Nephron (organoid): Measurements from ENCODE around the gene PCDHB8.
"Not testable (repeated sequence)": the region's sequence is repeated elsewhere in the genome, so short reads cannot be mapped to it uniquely, and the experiment has no call there.

Source experiments
- H3K27ac Mint-ChIP-seq, 3 experiments: 2 replicates each; pipeline ENCODE4 v1.8.0; 2020; ENCODE audit warnings: mixed read lengths in 3 of 3, mild to moderate bottlenecking in 2 of 3, moderate library complexity in 1 of 3
- H3K27me3 Mint-ChIP-seq: 2 replicates; pipeline ENCODE4 v1.8.0; 2021; ENCODE audit warnings: low read depth, mild to moderate bottlenecking, moderate library complexity, mixed read lengths
- H3K36me3 Mint-ChIP-seq: 2 replicates; pipeline ENCODE4 v1.8.0; 2020; ENCODE audit warnings: low read depth, mixed read lengths
- H3K4me1 Mint-ChIP-seq: 2 replicates; pipeline ENCODE4 v1.8.0; 2020; ENCODE audit warnings: mixed read lengths
- H3K4me3 Mint-ChIP-seq, 3 experiments: 2 replicates each; pipeline ENCODE4 v1.8.0; 2020; ENCODE audit warnings: mild to moderate bottlenecking in 3 of 3, mixed read lengths in 3 of 3, moderate library complexity in 2 of 3
- H3K9me3 Mint-ChIP-seq: 2 replicates; pipeline ENCODE4 v1.8.0; 2020; ENCODE audit warnings: mixed read lengths
- TF ChIP-seq, protein P1 (sequence below), 3 experiments: fragments of 200-600 bp; sonication (generic); IDR thresholded peaks; one replicate each; pipeline ENCODE4 v1.5.0; 2021; ENCODE audit warnings: antibody characterized with exemption in 3 of 3; ENCODE audit not compliant: unreplicated experiment in 3 of 3

PCDHB8 gene

DNA sequence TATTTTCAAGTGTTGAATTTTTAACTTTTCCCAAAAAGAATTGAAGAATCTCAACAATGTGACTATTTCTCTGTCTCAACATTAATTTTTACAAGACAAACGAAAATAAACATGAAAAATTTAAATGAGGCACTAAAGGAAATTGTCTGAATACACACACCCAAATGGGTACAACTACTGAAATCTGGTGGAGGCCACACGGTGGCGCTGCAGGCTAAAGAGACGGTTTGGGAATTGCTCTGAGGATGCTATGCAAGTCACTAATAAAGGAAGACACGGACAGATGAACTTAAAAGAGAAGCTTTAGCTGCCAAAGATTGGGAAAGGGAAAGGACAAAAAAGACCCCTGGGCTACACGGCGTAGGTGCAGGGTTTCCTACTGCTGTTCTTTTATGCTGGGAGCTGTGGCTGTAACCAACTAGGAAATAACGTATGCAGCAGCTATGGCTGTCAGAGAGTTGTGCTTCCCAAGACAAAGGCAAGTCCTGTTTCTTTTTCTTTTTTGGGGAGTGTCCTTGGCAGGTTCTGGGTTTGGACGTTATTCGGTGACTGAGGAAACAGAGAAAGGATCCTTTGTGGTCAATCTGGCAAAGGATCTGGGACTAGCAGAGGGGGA is 14.6 kb downstream of the PCDHB8 start, which contains the start of gene PCDHB10:
PCDHB10 (plus strand) TSS at position 244 of the 616 bp plus-strand sequence; CDS start at position 444, 200 bp downstream.
- TF ChIP-seq, protein P1, sequence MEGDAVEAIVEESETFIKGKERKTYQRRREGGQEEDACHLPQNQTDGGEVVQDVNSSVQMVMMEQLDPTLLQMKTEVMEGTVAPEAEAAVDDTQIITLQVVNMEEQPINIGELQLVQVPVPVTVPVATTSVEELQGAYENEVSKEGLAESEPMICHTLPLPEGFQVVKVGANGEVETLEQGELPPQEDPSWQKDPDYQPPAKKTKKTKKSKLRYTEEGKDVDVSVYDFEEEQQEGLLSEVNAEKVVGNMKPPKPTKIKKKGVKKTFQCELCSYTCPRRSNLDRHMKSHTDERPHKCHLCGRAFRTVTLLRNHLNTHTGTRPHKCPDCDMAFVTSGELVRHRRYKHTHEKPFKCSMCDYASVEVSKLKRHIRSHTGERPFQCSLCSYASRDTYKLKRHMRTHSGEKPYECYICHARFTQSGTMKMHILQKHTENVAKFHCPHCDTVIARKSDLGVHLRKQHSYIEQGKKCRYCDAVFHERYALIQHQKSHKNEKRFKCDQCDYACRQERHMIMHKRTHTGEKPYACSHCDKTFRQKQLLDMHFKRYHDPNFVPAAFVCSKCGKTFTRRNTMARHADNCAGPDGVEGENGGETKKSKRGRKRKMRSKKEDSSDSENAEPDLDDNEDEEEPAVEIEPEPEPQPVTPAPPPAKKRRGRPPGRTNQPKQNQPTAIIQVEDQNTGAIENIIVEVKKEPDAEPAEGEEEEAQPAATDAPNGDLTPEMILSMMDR (IDR thresholded peaks at IDR 0.05; ENCODE audit: unreplicated experiment in 3 of 3) = peak; percentile 26 to 38 (median 30)
- H3K27me3 Mint-ChIP-seq = no peaks in the 10 kb centered on the region
- peaks cover 58% of the 10 kb centered on the region for H3K9me3 Mint-ChIP-seq
- H3K27ac Mint-ChIP-seq = peak within 1 kb of the TSS; percentile 67 to 76 (median 75)
- peak within 1 kb of the TSS; percentile 75 to 90 (median 84) for H3K4me3 Mint-ChIP-seq
- peaks cover 80% of the 10 kb centered on the region for H3K36me3 Mint-ChIP-seq
- H3K4me1 Mint-ChIP-seq = no peaks in the 10 kb centered on the region

DNA sequence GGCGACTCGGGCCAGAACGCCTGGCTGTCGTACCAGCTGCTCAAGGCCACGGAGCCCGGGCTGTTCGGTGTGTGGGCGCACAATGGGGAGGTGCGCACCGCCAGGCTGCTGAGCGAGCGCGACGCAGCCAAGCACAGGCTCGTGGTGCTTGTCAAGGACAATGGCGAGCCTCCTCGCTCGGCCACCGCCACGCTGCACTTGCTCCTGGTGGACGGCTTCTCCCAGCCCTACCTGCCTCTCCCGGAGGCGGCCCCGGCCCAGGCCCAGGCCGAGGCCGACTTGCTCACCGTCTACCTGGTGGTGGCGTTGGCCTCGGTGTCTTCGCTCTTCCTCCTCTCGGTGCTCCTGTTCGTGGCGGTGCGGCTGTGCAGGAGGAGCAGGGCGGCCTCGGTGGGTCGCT is 16.7 kb downstream of the PCDHB8 start:
- H3K4me1 Mint-ChIP-seq, H3K27me3 Mint-ChIP-seq, H3K27ac Mint-ChIP-seq, H3K4me3 Mint-ChIP-seq: not testable (repeated sequence)
- peaks cover 83% of the 10 kb centered on the region for H3K36me3 Mint-ChIP-seq
- peaks cover 67% of the 10 kb centered on the region for H3K9me3 Mint-ChIP-seq

DNA sequence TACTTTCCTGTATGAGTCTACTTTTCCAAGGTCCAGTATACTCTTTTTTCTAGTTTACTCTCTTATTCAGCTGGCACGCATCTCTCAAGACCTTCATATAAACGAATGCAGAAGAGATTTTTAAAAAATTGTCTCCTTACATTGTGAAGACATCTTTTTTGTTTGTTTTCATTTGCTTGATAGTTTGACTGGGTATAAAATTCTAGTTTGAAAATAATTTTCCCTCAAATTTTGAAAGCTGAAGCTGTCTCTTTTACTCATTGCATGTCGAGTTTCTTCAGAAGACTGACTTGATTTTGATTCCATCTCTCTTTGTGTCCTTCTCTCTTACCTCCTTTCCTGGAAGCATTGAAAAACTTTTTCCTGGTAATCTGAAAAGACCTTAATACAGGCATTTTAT is 18.8 kb downstream of the PCDHB8 start:
- no peaks in the 10 kb centered on the region for H3K4me1 Mint-ChIP-seq
- H3K9me3 Mint-ChIP-seq = peaks cover 78% of the 10 kb centered on the region
- H3K4me3 Mint-ChIP-seq = no peak overlapping the region
- no peaks in the 10 kb centered on the region for H3K27me3 Mint-ChIP-seq
- peaks cover 82% of the 10 kb centered on the region for H3K36me3 Mint-ChIP-seq
- TF ChIP-seq, protein P1 (IDR thresholded peaks at IDR 0.05; ENCODE audit: unreplicated experiment in 3 of 3) = no peak
- H3K27ac Mint-ChIP-seq = no peak overlapping the region

DNA sequence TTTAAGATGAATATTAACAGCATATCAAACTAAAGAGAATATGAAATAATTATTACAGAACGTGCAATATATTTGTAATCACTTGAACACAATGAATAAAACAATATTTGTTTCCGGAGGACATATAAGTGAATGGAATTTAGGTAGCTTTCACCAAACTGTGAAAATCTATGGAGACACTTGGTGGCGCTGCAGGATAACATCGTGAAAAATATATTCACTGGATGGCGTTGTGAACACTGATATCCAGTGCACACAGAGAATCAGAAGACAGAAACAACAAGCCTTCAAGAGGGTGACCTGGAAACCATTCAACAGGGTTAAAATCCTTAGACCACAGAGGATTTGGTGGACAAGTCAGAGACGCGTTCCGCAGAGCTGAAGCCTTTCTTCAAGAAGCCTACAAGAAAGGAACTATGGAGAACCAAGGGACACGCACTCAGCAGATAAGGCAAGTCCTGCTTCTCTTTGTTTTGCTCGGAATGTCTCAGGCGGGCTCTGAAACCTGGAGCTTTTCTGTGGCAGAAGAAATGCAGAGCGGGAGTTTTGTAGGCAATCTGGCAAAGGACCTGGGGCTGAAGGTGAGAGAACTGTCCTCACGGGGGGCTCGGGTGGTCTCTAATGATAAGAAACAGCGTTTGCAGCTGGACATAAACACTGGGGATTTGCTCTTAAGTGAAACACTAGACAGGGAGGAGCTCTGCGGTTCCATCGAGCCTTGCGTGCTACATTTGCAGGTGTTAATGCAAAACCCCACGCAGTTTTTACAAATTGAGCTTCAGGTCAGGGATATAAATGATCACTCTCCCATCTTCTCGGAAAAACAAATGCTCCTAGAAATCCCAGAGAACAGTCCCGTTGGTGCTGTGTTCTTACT is 22.0 kb downstream of the PCDHB8 start, which contains the start of gene PCDHB11:
PCDHB11 (plus strand) TSS at position 269 of the 877 bp plus-strand sequence; CDS start at position 417, 148 bp downstream.
- no peaks in the 10 kb centered on the region for H3K4me1 Mint-ChIP-seq
- peaks cover 72% of the 10 kb centered on the region for H3K9me3 Mint-ChIP-seq
- peaks cover 79% of the 10 kb centered on the region for H3K36me3 Mint-ChIP-seq
- peak within 1 kb of the TSS in 2 of 3 experiments; percentile 49 to 58 for H3K27ac Mint-ChIP-seq
- peak within 1 kb of the TSS; percentile 48 to 78 (median 71) for H3K4me3 Mint-ChIP-seq
- TF ChIP-seq, protein P1 (IDR thresholded peaks at IDR 0.05; ENCODE audit: unreplicated experiment in 3 of 3) = no peak
- H3K27me3 Mint-ChIP-seq = no peaks in the 10 kb centered on the region

DNA sequence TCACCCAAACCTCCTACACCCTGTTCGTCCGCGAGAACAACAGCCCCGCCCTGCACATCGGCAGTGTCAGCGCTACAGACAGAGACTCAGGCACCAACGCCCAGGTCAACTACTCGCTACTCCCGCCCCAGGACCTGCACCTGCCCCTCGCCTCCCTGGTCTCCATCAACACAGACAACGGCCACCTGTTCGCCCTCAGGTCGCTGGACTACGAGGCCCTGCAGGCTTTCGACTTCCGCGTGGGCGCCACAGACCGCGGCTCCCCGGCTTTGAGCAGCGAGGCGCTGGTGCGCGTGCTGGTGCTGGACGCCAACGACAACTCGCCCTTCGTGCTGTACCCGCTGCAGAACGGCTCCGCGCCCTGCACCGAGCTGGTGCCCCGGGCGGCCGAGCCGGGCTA is 23.5 kb downstream of the PCDHB8 start:
- not testable (repeated sequence) for H3K27me3 Mint-ChIP-seq, H3K4me3 Mint-ChIP-seq, H3K27ac Mint-ChIP-seq, H3K4me1 Mint-ChIP-seq
- Mint-ChIP-seq H3K36me3 (peaks cover 84% of the 10 kb centered on the region), H3K9me3 (peaks cover 74% of the 10 kb centered on the region)

DNA sequence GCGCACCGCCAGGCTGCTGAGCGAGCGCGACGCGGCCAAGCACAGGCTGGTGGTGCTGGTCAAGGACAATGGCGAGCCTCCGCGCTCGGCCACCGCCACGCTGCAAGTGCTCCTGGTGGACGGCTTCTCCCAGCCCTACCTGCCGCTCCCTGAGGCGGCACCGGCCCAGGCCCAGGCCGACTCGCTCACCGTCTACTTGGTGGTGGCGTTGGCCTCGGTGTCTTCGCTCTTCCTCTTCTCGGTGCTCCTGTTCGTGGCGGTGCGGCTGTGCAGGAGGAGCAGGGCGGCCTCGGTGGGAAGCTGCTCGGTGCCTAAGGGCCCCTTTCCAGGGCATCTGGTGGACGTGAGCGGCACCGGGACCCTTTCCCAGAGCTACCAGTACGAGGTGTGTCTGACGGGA is 24.1 kb downstream of the PCDHB8 start:
- peaks cover 84% of the 10 kb centered on the region for H3K36me3 Mint-ChIP-seq
- H3K27ac Mint-ChIP-seq, H3K27me3 Mint-ChIP-seq, H3K4me1 Mint-ChIP-seq: not testable (repeated sequence)
- peaks cover 72% of the 10 kb centered on the region for H3K9me3 Mint-ChIP-seq
- peak overlapping the region in 1 of 3 experiments; percentile 21 for H3K4me3 Mint-ChIP-seq

DNA sequence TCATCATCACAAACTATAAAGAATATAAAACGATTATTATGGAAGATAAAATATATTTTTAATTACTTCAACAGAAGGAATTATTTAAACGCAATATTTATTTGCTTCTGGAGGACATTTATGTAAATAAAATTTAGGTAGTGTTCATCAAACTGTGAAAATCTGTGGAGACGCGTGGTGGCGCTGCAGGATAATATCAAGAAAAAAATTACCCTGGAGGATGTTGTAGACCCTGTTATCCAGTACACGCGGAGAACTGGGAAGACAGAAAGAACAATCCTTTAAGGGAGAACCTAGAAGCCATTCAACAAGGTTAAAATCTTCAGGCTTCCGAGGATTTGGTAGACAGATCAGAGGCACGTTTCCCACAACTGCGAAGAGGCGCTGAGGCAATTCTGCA is 30.9 kb downstream of the PCDHB8 start, which contains the start of gene PCDHB12:
PCDHB12 (plus strand) TSS at position 242 of the 400 bp plus-strand sequence. CDS start 189 bp downstream, outside the sequence.
- H3K4me3 Mint-ChIP-seq = peak within 1 kb of the TSS in 2 of 3 experiments; percentile 13 to 41
- H3K4me1 Mint-ChIP-seq = no peaks in the 10 kb centered on the region
- peaks cover 86% of the 10 kb centered on the region for H3K36me3 Mint-ChIP-seq
- H3K27ac Mint-ChIP-seq = no peak within 1 kb of the TSS
- TF ChIP-seq, protein P1 (IDR thresholded peaks at IDR 0.05; ENCODE audit: unreplicated experiment in 3 of 3) = no peak
- H3K9me3 Mint-ChIP-seq = peaks cover 73% of the 10 kb centered on the region
- H3K27me3 Mint-ChIP-seq = no peaks in the 10 kb centered on the region

DNA sequence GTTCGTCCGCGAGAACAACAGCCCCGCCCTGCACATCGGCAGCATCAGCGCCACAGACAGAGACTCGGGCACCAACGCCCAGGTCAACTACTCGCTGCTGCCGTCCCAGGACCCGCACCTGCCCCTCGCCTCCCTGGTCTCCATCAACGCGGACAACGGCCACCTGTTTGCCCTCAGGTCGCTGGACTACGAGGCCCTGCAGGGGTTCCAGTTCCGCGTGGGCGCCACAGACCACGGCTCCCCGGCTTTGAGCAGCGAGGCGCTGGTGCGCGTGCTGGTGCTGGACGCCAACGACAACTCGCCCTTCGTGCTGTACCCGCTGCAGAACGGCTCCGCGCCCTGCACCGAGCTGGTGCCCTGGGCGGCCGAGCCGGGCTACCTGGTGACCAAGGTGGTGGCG is 32.7 kb downstream of the PCDHB8 start:
- Mint-ChIP-seq H3K9me3 (peaks cover 78% of the 10 kb centered on the region), H3K36me3 (peaks cover 86% of the 10 kb centered on the region)
- H3K27me3 Mint-ChIP-seq, H3K4me1 Mint-ChIP-seq, H3K27ac Mint-ChIP-seq, H3K4me3 Mint-ChIP-seq: not testable (repeated sequence)

DNA sequence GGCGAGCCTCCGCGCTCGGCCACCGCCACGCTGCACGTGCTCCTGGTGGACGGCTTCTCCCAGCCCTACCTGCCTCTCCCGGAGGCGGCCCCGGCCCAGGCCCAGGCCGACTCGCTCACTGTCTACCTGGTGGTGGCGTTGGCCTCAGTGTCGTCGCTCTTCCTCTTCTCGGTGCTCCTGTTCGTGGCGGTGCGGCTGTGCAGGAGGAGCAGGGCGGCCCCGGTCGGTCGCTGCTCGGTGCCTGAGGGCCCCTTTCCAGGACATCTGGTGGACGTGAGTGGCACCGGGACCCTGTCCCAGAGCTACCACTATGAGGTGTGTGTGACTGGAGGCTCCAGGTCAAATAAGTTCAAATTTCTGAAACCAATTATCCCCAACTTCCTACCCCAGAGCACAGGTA is 33.3 kb downstream of the PCDHB8 start:
- not testable (repeated sequence) for H3K27me3 Mint-ChIP-seq, H3K4me1 Mint-ChIP-seq, H3K27ac Mint-ChIP-seq, H3K4me3 Mint-ChIP-seq
- H3K36me3 Mint-ChIP-seq = peaks cover 82% of the 10 kb centered on the region
- peaks cover 75% of the 10 kb centered on the region for H3K9me3 Mint-ChIP-seq

DNA sequence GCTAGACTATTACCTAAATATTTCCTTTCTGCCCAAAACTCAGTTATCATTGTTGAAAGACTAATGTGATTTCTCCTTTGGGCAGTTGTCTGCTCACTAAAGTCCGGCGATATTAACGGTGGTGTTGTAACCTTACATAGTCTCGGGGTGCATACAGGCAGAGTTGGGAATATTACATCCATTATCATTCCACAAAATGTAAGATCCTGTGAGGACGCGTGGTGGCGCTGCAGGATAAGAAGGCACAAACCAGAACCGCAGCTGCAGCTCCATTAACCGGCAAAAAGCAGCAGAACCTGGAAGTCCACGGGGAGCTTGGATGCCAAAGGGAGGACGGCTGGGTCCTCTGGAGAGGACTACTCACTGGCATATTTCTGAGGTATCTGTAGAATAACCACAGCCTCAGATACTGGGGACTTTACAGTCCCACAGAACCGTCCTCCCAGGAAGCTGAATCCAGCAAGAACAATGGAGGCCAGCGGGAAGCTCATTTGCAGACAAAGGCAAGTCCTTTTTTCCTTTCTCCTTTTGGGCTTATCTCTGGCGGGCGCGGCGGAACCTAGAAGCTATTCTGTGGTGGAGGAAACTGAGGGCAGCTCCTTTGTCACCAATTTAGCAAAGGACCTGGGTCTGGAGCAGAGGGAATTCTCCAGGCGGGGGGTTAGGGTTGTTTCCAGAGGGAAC is 36.2 kb downstream of the PCDHB8 start, which contains the start of gene PCDHB13:
PCDHB13 (plus strand) TSS at position 264 of the 684 bp plus-strand sequence; CDS start at position 469, 205 bp downstream.
- H3K4me1 Mint-ChIP-seq, H3K27me3 Mint-ChIP-seq: not testable (repeated sequence)
- peak within 1 kb of the TSS; percentile 35 to 66 (median 61) for H3K4me3 Mint-ChIP-seq
- peak within 1 kb of the TSS in 1 of 3 experiments; percentile 41 for H3K27ac Mint-ChIP-seq
- H3K36me3 Mint-ChIP-seq = peaks cover 74% of the 10 kb centered on the region
- peaks cover 74% of the 10 kb centered on the region for H3K9me3 Mint-ChIP-seq
